H1 (cell line): ENCODE measurements around the gene MCF2L. TPM values are rescaled to one million over a fixed set of nuclear protein-coding genes. Genes with fewer than 3 reads are reported as not detected.

Experiments
- CHD2 ChIP-seq: IDR thresholded peaks from 2 replicates; pipeline ENCODE4 v1.6.1; 2012; ENCODE audit warnings: low read length, improper control_type of control experiment
- RAD21 ChIP-seq, 2 experiments: IDR thresholded peaks in 1 of 2; conservative IDR thresholded peaks in 1 of 2; 2 replicates each; pipeline ENCODE4 v1.6.1; 2011; ENCODE audit warnings: low read depth in 2 of 2, low read length in 2 of 2, improper control_type of control experiment in 1 of 2, inconsistent platforms in 1 of 2, mild to moderate bottlenecking in 1 of 2, moderate library complexity in 1 of 2
- RNF2 ChIP-seq: fragments of 200-900, 300-1000 bp; sonication (generic); IDR thresholded peaks from 2 replicates; pipeline ENCODE4 v1.7.1; 2016; ENCODE audit warnings: borderline replicate concordance, low read depth, mild to moderate bottlenecking, antibody characterized with exemption, low read length; ENCODE audit not compliant: poor library complexity, severe bottlenecking; ENCODE audit errors: missing control alignments
- RXRA ChIP-seq: IDR thresholded peaks from 2 replicates; pipeline ENCODE4 v1.6.1; 2011; ENCODE audit warnings: low read depth, mild to moderate bottlenecking, low read length, moderate library complexity; ENCODE audit not compliant: insufficient read depth
- TEAD4 ChIP-seq: IDR thresholded peaks from 2 replicates; pipeline ENCODE4 v1.6.1; 2012; ENCODE audit warnings: low read depth, low read length, inconsistent platforms, mixed read lengths
- polyA plus RNA-seq, 7 experiments: library from polyadenylated mRNA; depleted of rRNA in 3 of 7; stranded (reverse) in 5 of 7; unstranded in 2 of 7; fragments of >200 nt in 5 of 7; fragments of 200-250 nt in 2 of 7; gene quantifications; 1 replicate in 5 of 7; 2 replicates in 1 of 7; 4 replicates in 1 of 7; pipeline versions ENCODE4 v1.2.1 to v1.2.3, GENCODE V29; 2011 to 2013; ENCODE audit warnings: missing spikeins in 2 of 7, mixed read lengths in 2 of 7
- total RNA-seq: library from RNA; stranded (reverse); fragmentation: NEBNext Ultra II Directional; extraction: Animal tissue kit (Norgen Biotek cat#: 25700); gene quantifications from 2 replicates; pipeline ENCODE4 v1.2.1, GENCODE V29; 2021

Gene MCF2L
- total and polyA plus RNA-seq, 2 of the 8 experiments (the other 6 are each of a cell fraction or from before 2014, with no cell fraction given) = 10.1 to 24.4 TPM

DNA sequence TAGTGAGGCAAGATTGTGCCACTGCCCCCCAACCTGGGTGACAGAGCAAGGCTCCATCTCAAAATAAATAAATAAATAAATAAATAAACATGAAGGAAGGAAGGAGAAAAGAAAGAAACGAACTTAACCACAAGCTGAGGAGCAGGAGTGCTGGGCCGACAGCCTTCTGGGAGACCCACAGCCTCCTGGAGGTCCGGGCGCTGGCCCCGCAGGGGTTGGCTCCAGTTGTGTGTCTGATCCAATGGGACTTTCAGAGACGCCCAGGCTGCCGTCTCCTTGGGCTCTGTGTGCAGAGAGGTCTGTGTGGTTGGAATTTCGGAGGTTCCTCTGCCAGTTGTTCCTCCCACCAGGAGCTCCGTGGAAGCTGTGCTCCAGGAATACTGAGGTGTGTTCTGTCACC, 36.0 kb upstream of the MCF2L start (continued):
- TF ChIP-seq RXRA (no peak), TEAD4 (no peak), RAD21 (IDR thresholded peaks at IDR 0.05 in 1 of 2, conservative IDR thresholded peaks at IDR 0.05 in 1 of 2; ENCODE audit: low read depth in 2 of 2, low read length in 2 of 2) (no peak), CHD2 (no peak), RNF2 (no peak)
